H9 (cell line): Measurements from ENCODE around the gene PCID2. TPM values are rescaled to one million over a fixed set of nuclear protein-coding genes. Genes with fewer than 3 reads are reported as not detected.

Experiments used
- DNase-seq: peaks from one replicate; pipeline ENCODE4 v3.0.0-alpha.2; 2017
- H2AFZ ChIP-seq: one replicate; pipeline ENCODE4 v1.6.1; 2013; ENCODE audit warnings: mild to moderate bottlenecking, low read length, control low read depth, moderate library complexity
- H2AK5ac ChIP-seq: 2 replicates; pipeline ENCODE4 v1.6.1; 2013; ENCODE audit warnings: low read length, control low read depth, mixed read lengths; ENCODE audit not compliant: insufficient read length
- H2BK120ac ChIP-seq: one replicate; pipeline ENCODE4 v1.6.1; 2013; ENCODE audit warnings: low read depth, mild to moderate bottlenecking, low read length, control low read depth, inconsistent platforms; ENCODE audit not compliant: poor library complexity, severe bottlenecking
- H2BK12ac ChIP-seq: 2 replicates; pipeline ENCODE4 v1.6.1; 2013; ENCODE audit warnings: low read length, control low read depth, mixed read lengths, low read depth; ENCODE audit not compliant: insufficient read length
- H2BK15ac ChIP-seq: 2 replicates; pipeline ENCODE4 v1.6.1; 2013; ENCODE audit warnings: low read depth, low read length, control low read depth
- H2BK20ac ChIP-seq: one replicate; pipeline ENCODE4 v1.6.1; 2013; ENCODE audit warnings: low read depth, mild to moderate bottlenecking, low read length, control low read depth, inconsistent platforms; ENCODE audit not compliant: poor library complexity, severe bottlenecking
- H2BK5ac ChIP-seq: 2 replicates; pipeline ENCODE4 v1.6.1; 2013; ENCODE audit warnings: low read length, control low read depth, mixed read lengths; ENCODE audit not compliant: insufficient read length
- H3K14ac ChIP-seq: 2 replicates; pipeline ENCODE4 v1.6.1; 2013; ENCODE audit warnings: low read length, control low read depth; ENCODE audit not compliant: insufficient read depth
- H3K18ac ChIP-seq: 2 replicates; pipeline ENCODE4 v1.6.1; 2013; ENCODE audit warnings: low read depth, mild to moderate bottlenecking, mixed read lengths, low read length, control low read depth; ENCODE audit not compliant: insufficient read length
- H3K23ac ChIP-seq: 2 replicates; pipeline ENCODE4 v1.6.1; 2013; ENCODE audit warnings: low read length, control low read depth, mixed read lengths, low read depth; ENCODE audit not compliant: insufficient read length
- H3K23me2 ChIP-seq: 2 replicates; pipeline ENCODE4 v1.6.1; 2013; ENCODE audit warnings: low read depth, mild to moderate bottlenecking, mixed read lengths, low read length, control low read depth; ENCODE audit not compliant: insufficient read length, poor library complexity, severe bottlenecking
- H3K27ac ChIP-seq: 2 replicates; pipeline ENCODE4 v1.5.1; 2013; ENCODE audit warnings: low read length, control low read depth, mixed read lengths, low read depth; ENCODE audit not compliant: insufficient read length
- H3K27me3 ChIP-seq: 2 replicates; pipeline ENCODE4 v1.6.1; 2013; ENCODE audit warnings: low read length, control low read depth, inconsistent platforms; ENCODE audit not compliant: insufficient read depth
- H3K4ac ChIP-seq: 2 replicates; pipeline ENCODE4 v1.6.1; 2013; ENCODE audit warnings: low read depth, mild to moderate bottlenecking, control low read depth, inconsistent platforms, low read length, moderate library complexity
- H3K4me1 ChIP-seq: 2 replicates; pipeline ENCODE4 v1.6.1; 2013; ENCODE audit warnings: low read length, control low read depth, inconsistent platforms; ENCODE audit not compliant: insufficient read depth
- H3K4me2 ChIP-seq: 2 replicates; pipeline ENCODE4 v1.6.1; 2013; ENCODE audit warnings: low read length, control low read depth, mixed read lengths; ENCODE audit not compliant: insufficient read length, insufficient read depth
- H3K56ac ChIP-seq: 2 replicates; pipeline ENCODE4 v1.6.1; 2013; ENCODE audit warnings: low read depth, mild to moderate bottlenecking, mixed read lengths, low read length, control low read depth; ENCODE audit not compliant: insufficient read length
- H3K79me1 ChIP-seq: 2 replicates; pipeline ENCODE4 v1.6.1; 2013; ENCODE audit warnings: low read depth, mild to moderate bottlenecking, moderate library complexity, low read length, control low read depth, inconsistent platforms; ENCODE audit not compliant: insufficient read depth, poor library complexity, severe bottlenecking
- H3K79me2 ChIP-seq: 2 replicates; pipeline ENCODE4 v1.6.1; 2013; ENCODE audit warnings: low read length, control low read depth, inconsistent platforms; ENCODE audit not compliant: insufficient read depth
- H3K9ac ChIP-seq: 2 replicates; pipeline ENCODE4 v1.6.1; 2013; ENCODE audit warnings: low read length, control low read depth, mixed read lengths; ENCODE audit not compliant: insufficient read length; ENCODE audit errors: extremely low read depth
- H3K9me3 ChIP-seq: one replicate; pipeline ENCODE4 v1.6.1; 2013; ENCODE audit warnings: low read depth, low read length, inconsistent platforms; ENCODE audit not compliant: control insufficient read depth
- H3T11ph ChIP-seq: one replicate; pipeline ENCODE4 v1.6.1; 2013; ENCODE audit warnings: mild to moderate bottlenecking, low read length, control low read depth, inconsistent platforms
- H4K20me1 ChIP-seq: one replicate; pipeline ENCODE4 v1.6.1; 2013; ENCODE audit not compliant: control insufficient read depth, insufficient read length, insufficient read depth
- H4K5ac ChIP-seq: 2 replicates; pipeline ENCODE4 v1.6.1; 2013; ENCODE audit warnings: low read depth, mild to moderate bottlenecking, mixed read lengths, low read length, control low read depth; ENCODE audit not compliant: insufficient read length
- H4K8ac ChIP-seq: replicated peaks from 2 replicates; pipeline ENCODE4 v1.6.1; 2013; ENCODE audit warnings: low read length, control low read depth, mixed read lengths, low read depth; ENCODE audit not compliant: insufficient read length
- H4K91ac ChIP-seq: 2 replicates; pipeline ENCODE4 v1.6.1; 2013; ENCODE audit warnings: low read depth, mild to moderate bottlenecking, moderate library complexity, mixed read lengths, low read length, control low read depth; ENCODE audit not compliant: insufficient read length
- H3K27ac Mint-ChIP-seq, 3 experiments: 2 replicates in 2 of 3; 3 replicates in 1 of 3; pipeline ENCODE4 v1.8.0; 2020 to 2021; ENCODE audit warnings: mixed read lengths in 3 of 3, mild to moderate bottlenecking in 1 of 3, moderate library complexity in 1 of 3
- H3K27me3 Mint-ChIP-seq: 2 replicates; pipeline ENCODE4 v1.8.0; 2021; ENCODE audit warnings: low read depth, mild to moderate bottlenecking, moderate library complexity, mixed read lengths
- H3K36me3 Mint-ChIP-seq, 3 experiments: 2 replicates in 2 of 3; 3 replicates in 1 of 3; pipeline ENCODE4 v1.8.0; 2020 to 2021; ENCODE audit warnings: low read depth in 3 of 3, mixed read lengths in 3 of 3; ENCODE audit not compliant: insufficient read depth in 1 of 3
- H3K4me1 Mint-ChIP-seq, 2 experiments: 2 replicates each; pipeline ENCODE4 v1.8.0; 2020; ENCODE audit warnings: mixed read lengths in 2 of 2
- H3K4me3 Mint-ChIP-seq, 2 experiments: 2 replicates in 1 of 2; 3 replicates in 1 of 2; pipeline ENCODE4 v1.8.0; 2020 to 2021; ENCODE audit warnings: mild to moderate bottlenecking in 2 of 2, mixed read lengths in 2 of 2, moderate library complexity in 1 of 2
- H3K9me3 Mint-ChIP-seq, 2 experiments: 2 replicates in 1 of 2; 3 replicates in 1 of 2; pipeline ENCODE4 v1.8.0; 2020; ENCODE audit warnings: mild to moderate bottlenecking in 2 of 2, mixed read lengths in 2 of 2, moderate library complexity in 1 of 2
- WGBS: extraction: QIAGEN DNeasy Blood & Tissue Kit; methylation state at CpG from one replicate; pipeline ENCODE4 v1.1.7; 2013; ENCODE audit warnings: missing lambda C conversion rate, low lambda C conversion rate, mixed read lengths; ENCODE audit not compliant: insufficient read length; ENCODE audit errors: extremely low coverage; 5-methylcytosine and 5-hydroxymethylcytosine counted together
- total RNA-seq: library from RNA; stranded (reverse); gene quantifications from 2 replicates; pipeline ENCODE4 v1.2.1, GENCODE V29; 2021
- TF ChIP-seq, protein P1 (sequence below): fragments of 200-600 bp; sonication (generic); conservative IDR thresholded peaks from 3 replicates; pipeline ENCODE4 v1.8.0; 2021; ENCODE audit warnings: antibody characterized with exemption, mild to moderate bottlenecking

The PCID2 gene
- total RNA-seq, 1 experiment from 2014 or later = 66.0 TPM

DNA sequence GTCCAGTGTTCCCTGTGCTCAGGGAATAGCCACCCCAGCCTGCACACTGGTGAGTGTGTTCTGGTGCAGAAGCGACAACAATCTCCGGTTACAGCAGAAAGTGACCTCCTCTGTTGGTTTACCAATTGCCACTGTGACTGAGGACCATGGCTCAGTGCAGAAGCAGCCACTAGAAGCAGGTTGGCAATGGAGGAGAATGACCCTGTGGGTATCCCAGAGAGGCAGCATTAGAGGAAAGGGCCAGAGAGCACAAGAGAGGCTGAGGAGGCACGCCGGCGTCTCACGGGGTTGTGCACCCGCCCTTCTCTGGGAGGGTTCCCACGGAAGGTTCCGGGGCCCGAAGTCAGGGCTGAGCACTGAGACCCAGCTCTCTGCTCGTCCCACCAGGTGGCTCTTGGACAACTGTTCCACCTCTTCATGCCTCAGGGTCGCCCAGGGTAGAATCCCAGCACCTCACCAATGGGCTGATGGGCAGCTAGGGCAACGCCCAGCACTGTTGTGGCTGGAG is 36.0 kb downstream of the PCID2 start:
- peaks cover 12 to 18% of the 10 kb centered on the region in 2 experiments for H3K4me1 Mint-ChIP-seq
- no peak overlapping the region for H2AK5ac ChIP-seq

More for the DNA sequence above, 36.0 kb downstream of the PCID2 start:
- H4K91ac ChIP-seq = no peak overlapping the region
- TF ChIP-seq, protein P1, sequence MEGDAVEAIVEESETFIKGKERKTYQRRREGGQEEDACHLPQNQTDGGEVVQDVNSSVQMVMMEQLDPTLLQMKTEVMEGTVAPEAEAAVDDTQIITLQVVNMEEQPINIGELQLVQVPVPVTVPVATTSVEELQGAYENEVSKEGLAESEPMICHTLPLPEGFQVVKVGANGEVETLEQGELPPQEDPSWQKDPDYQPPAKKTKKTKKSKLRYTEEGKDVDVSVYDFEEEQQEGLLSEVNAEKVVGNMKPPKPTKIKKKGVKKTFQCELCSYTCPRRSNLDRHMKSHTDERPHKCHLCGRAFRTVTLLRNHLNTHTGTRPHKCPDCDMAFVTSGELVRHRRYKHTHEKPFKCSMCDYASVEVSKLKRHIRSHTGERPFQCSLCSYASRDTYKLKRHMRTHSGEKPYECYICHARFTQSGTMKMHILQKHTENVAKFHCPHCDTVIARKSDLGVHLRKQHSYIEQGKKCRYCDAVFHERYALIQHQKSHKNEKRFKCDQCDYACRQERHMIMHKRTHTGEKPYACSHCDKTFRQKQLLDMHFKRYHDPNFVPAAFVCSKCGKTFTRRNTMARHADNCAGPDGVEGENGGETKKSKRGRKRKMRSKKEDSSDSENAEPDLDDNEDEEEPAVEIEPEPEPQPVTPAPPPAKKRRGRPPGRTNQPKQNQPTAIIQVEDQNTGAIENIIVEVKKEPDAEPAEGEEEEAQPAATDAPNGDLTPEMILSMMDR = no peak
- no peak overlapping the region for H4K5ac ChIP-seq
- H3K4me1 ChIP-seq = no peaks in the 10 kb centered on the region
- no peak overlapping the region for H3K27ac ChIP-seq
- no peak overlapping the region for H2AFZ ChIP-seq
- no peaks in the 10 kb centered on the region for H4K20me1 ChIP-seq
- H2BK12ac ChIP-seq = no peak overlapping the region
- H2BK15ac ChIP-seq = no peak overlapping the region
- no peaks in the 10 kb centered on the region for H3K79me2 ChIP-seq
- peak overlapping the region in 1 of 3 experiments; percentile 39; a peak in 2 of 7 replicates for H3K27ac Mint-ChIP-seq
- H3K23me2 ChIP-seq = no peaks in the 10 kb centered on the region
- no peaks in the 10 kb centered on the region for H3K27me3 ChIP-seq
- H3K27me3 Mint-ChIP-seq = no peaks in the 10 kb centered on the region
- H3T11ph ChIP-seq = no peak overlapping the region
- H3K14ac ChIP-seq = no peak overlapping the region
- no peak overlapping the region for H4K8ac ChIP-seq
- H3K4ac ChIP-seq = no peak overlapping the region
- no peak overlapping the region for H2BK5ac ChIP-seq
- WGBS = no CpG with 5 or more reads among the region's 13 CpGs
- no peak overlapping the region for H3K18ac ChIP-seq
- H3K36me3 Mint-ChIP-seq = peaks cover 23 to 73% (median 48%) of the 10 kb centered on the region in 3 experiments; a peak in 6 of 7 replicates
- no peak overlapping the region for H2BK20ac ChIP-seq
- H3K56ac ChIP-seq = no peak overlapping the region
- no peaks in the 10 kb centered on the region for H3K9me3 ChIP-seq
- H3K4me3 Mint-ChIP-seq = no peak overlapping the region; a peak in 1 of 5 replicates
- no peaks in the 10 kb centered on the region for H3K79me1 ChIP-seq
- H3K9me3 Mint-ChIP-seq = no peaks in the 10 kb centered on the region
- no peak overlapping the region for H3K9ac ChIP-seq
- no peak for DNase-seq
- no peak overlapping the region for H3K23ac ChIP-seq
- H3K4me2 ChIP-seq = no peak overlapping the region
- no peak overlapping the region for H2BK120ac ChIP-seq
